B cell (primary cell): ENCODE results near the gene NANOGP8. TPM values are rescaled to one million over a fixed set of nuclear protein-coding genes. Genes with fewer than 3 reads are reported as not detected.

ENCODE experiments used
- ATAC-seq: fragments of 200-7000 bp; cut with Tn5 transposase; one replicate; pipeline ENCODE4 v1.10.0; 2021; ENCODE audit warnings: low read depth, mild to moderate bottlenecking, moderate number of reproducible peaks, moderate library complexity
- CTCF ChIA-PET: fragments of 350-600 bp; sonication (Branson Sonifier 250); formaldehyde crosslinking; loops from one replicate; lab custom pipeline; 2021; ENCODE audit warnings: antibody characterized with exemption, inconsistent platforms; lab: Charles Lee
- POLR2A ChIA-PET: fragments of 350-600 bp; sonication (Branson Sonifier 250); formaldehyde crosslinking; loops from one replicate; lab custom pipeline; 2021; ENCODE audit warnings: antibody characterized with exemption; lab: Charles Lee
- DNase-seq: peaks from one replicate; pipeline ENCODE4 v3.0.0; 2013
- H2AFZ ChIP-seq: 2 replicates; pipeline ENCODE4 v1.6.1; 2012; ENCODE audit warnings: mild to moderate bottlenecking, low read depth, low read length; ENCODE audit not compliant: insufficient read depth, poor library complexity, severe bottlenecking
- H3K27ac ChIP-seq, 2 donors: 1 replicate in 1 of 2; 2 replicates in 1 of 2; pipeline ENCODE4 v1.5.1; 2012 to 2013; ENCODE audit warnings: low read length in 2 of 2, mild to moderate bottlenecking in 2 of 2, moderate library complexity in 1 of 2
- H3K27me3 ChIP-seq, 4 experiments: fragments of 200-600 bp in 1 of 4; sonication (generic) in 1 of 4; replicated peaks in 1 of 4; 1 replicate in 2 of 4; 2 replicates in 2 of 4; pipeline versions ENCODE4 v1.6.1 to v1.7.0; 2013 to 2016; ENCODE audit warnings: low read length in 3 of 4, mild to moderate bottlenecking in 2 of 4, mixed read lengths in 1 of 4, moderate library complexity in 1 of 4; ENCODE audit not compliant: insufficient read depth in 4 of 4, control insufficient read depth in 3 of 4; ENCODE audit errors: control extremely low read depth in 1 of 4
- H3K36me3 ChIP-seq, 2 experiments: replicated peaks in 1 of 2; 1 replicate in 1 of 2; 2 replicates in 1 of 2; pipeline versions ENCODE4 v1.6.1 to v1.7.1; 2013; ENCODE audit warnings: low read length in 1 of 2; ENCODE audit not compliant: insufficient read depth in 2 of 2, control insufficient read depth in 1 of 2; ENCODE audit errors: control extremely low read depth in 1 of 2, extremely low read depth in 1 of 2
- H3K4me1 ChIP-seq, 2 donors: fragments of 200-600 bp in 1 of 2; sonication (generic) in 1 of 2; 1 replicate in 1 of 2; 2 replicates in 1 of 2; pipeline versions ENCODE4 v1.5.1 to v1.6.1; 2013 to 2017; ENCODE audit warnings: low read length in 2 of 2; ENCODE audit not compliant: control insufficient read depth in 2 of 2, insufficient read depth in 2 of 2
- H3K4me2 ChIP-seq: replicated peaks from 2 replicates; pipeline ENCODE3; 2012; ENCODE audit warnings: mild to moderate bottlenecking, low read depth, low read length; ENCODE audit not compliant: poor library complexity, severe bottlenecking
- H3K4me3 ChIP-seq, 5 experiments: fragments of 200-600 bp in 1 of 5; sonication (generic) in 1 of 5; 1 replicate in 3 of 5; 2 replicates in 2 of 5; pipeline versions ENCODE4 v1.5.1 to v1.7.0; 2011 to 2016; ENCODE audit warnings: low read length in 4 of 5, mild to moderate bottlenecking in 4 of 5, low read depth in 2 of 5, control low read depth in 1 of 5, moderate library complexity in 1 of 5; ENCODE audit not compliant: insufficient read depth in 1 of 5; ENCODE audit errors: control extremely low read depth in 1 of 5, extremely low read depth in 1 of 5
- H3K79me2 ChIP-seq: fragments of 200-600 bp; sonication (generic); one replicate; pipeline ENCODE4 v1.6.0; 2016; ENCODE audit warnings: low read length; ENCODE audit not compliant: control insufficient read depth, insufficient read depth
- H3K9ac ChIP-seq: fragments of 200-600 bp; sonication (generic); 2 replicates; pipeline ENCODE4 v1.6.1; 2017; ENCODE audit warnings: mild to moderate bottlenecking, low read length, moderate library complexity
- H3K9me3 ChIP-seq, 3 donors: one replicate each; pipeline versions ENCODE4 v1.6.1 to v1.7.1; 2013; ENCODE audit warnings: low read length in 2 of 3; ENCODE audit not compliant: control insufficient read depth in 2 of 3, insufficient read depth in 1 of 3; ENCODE audit errors: control extremely low read depth in 1 of 3
- H4K20me1 ChIP-seq: 2 replicates; pipeline ENCODE4 v1.6.0; 2012; ENCODE audit warnings: mild to moderate bottlenecking, low read length; ENCODE audit not compliant: insufficient read depth, control insufficient read depth, poor library complexity, severe bottlenecking
- H3K27ac Mint-ChIP-seq: one replicate; pipeline ENCODE4 v1.8.0; 2021; ENCODE audit warnings: mixed read lengths
- H3K27me3 Mint-ChIP-seq: one replicate; pipeline ENCODE4 v1.8.0; 2021; ENCODE audit warnings: mixed read lengths
- H3K4me1 Mint-ChIP-seq: one replicate; pipeline ENCODE4 v1.8.0; 2021; ENCODE audit warnings: mixed read lengths
- H3K4me3 Mint-ChIP-seq: one replicate; pipeline ENCODE4 v1.8.0; 2021; ENCODE audit warnings: mixed read lengths
- H3K9me3 Mint-ChIP-seq: one replicate; pipeline ENCODE4 v1.8.0; 2022; ENCODE audit warnings: mixed read lengths; ENCODE audit not compliant: insufficient read depth
- CTCF ChIP-seq: fragments of 200-600 bp; IDR thresholded peaks from one replicate; pipeline ENCODE4 v1.8.0; 2022; ENCODE audit warnings: antibody characterized with exemption, mild to moderate bottlenecking
- EZH2 ChIP-seq: IDR thresholded peaks from 2 replicates; pipeline ENCODE4 v1.6.1; 2012; ENCODE audit warnings: borderline replicate concordance, low read depth, mild to moderate bottlenecking, moderate library complexity, low read length; ENCODE audit not compliant: insufficient read depth, poor library complexity, severe bottlenecking
- WGBS: methylation state at CpG from one replicate; pipeline ENCODE4 v1.1.5; 2013; ENCODE audit warnings: missing lambda C conversion rate; ENCODE audit not compliant: insufficient coverage; 5-methylcytosine and 5-hydroxymethylcytosine counted together
- intact Hi-C: fragments of 100-400 bp; cut with micrococcal nuclease; formaldehyde crosslinking; loops from one replicate; pipeline ENCODE4 v1.10.0; 2022
- polyA plus RNA-seq: library from polyadenylated mRNA; depleted of rRNA; stranded (reverse); fragments of >200 nt; gene quantifications from 2 replicates; pipeline ENCODE4 v1.2.3, GENCODE V29; 2012
- total RNA-seq, 2 donors: library from RNA; stranded (reverse); fragments of 120-200 nt in 1 of 2; gene quantifications; 1 replicate in 1 of 2; 2 replicates in 1 of 2; pipeline versions ENCODE4 v1.2.3 to v1.2.4, GENCODE V29; 2013 to 2022

NANOGP8 gene
- total and polyA plus RNA-seq, 2 donors (not counting 1 experiment from before 2014, with no cell fraction given) = 0.18 TPM; not detected in 1

- no peaks in the 10 kb centered on the region for H3K9me3 Mint-ChIP-seq
- no peaks in the 10 kb centered on the region for H3K4me1 ChIP-seq
- no peak overlapping the region for H3K4me2 ChIP-seq
- no peak for DNase-seq
- no peaks in the 10 kb centered on the region for H4K20me1 ChIP-seq
- H3K9ac ChIP-seq = no peak overlapping the region
- no peak for ATAC-seq
- H3K27me3 ChIP-seq = no peaks in the 10 kb centered on the region
- ChIA-PET POLR2A (no interaction called here), CTCF (no interaction called here)
- H3K27ac ChIP-seq = no peak overlapping the region
- H3K9me3 ChIP-seq = no peaks in the 10 kb centered on the region
- no peaks in the 10 kb centered on the region for H3K79me2 ChIP-seq
- intact Hi-C loops = no loop called here
- H3K36me3 ChIP-seq = no peaks in the 10 kb centered on the region
- no peak overlapping the region for H3K4me3 ChIP-seq
- H3K4me1 Mint-ChIP-seq = no peaks in the 10 kb centered on the region
- H2AFZ ChIP-seq = no peak overlapping the region
- H3K27ac Mint-ChIP-seq = no peak overlapping the region
- peaks cover 4% of the 10 kb centered on the region for H3K27me3 Mint-ChIP-seq
- no peak overlapping the region for H3K4me3 Mint-ChIP-seq
- no peak for TF ChIP-seq EZH2
- no peak for TF ChIP-seq CTCF
Observed at GRCh38 chr15:35108453-35108852, 23.4 kb upstream of the NANOGP8 start.

- Histone ChIP-seq H3K4me2 (no peak overlapping the region), H3K27me3 (no peaks in the 10 kb centered on the region), H3K79me2 (no peaks in the 10 kb centered on the region), H4K20me1 (no peaks in the 10 kb centered on the region), H3K4me1 (no peaks in the 10 kb centered on the region), H3K4me3 (no peak overlapping the region), H2AFZ (no peak overlapping the region), H3K9ac (no peak overlapping the region), H3K36me3 (no peaks in the 10 kb centered on the region), H3K27ac (no peak overlapping the region), H3K9me3 (no peaks in the 10 kb centered on the region)
- Mint-ChIP-seq H3K9me3 (no peaks in the 10 kb centered on the region), H3K4me1 (no peaks in the 10 kb centered on the region), H3K4me3 (no peak overlapping the region), H3K27ac (no peak overlapping the region), H3K27me3 (peaks cover 4% of the 10 kb centered on the region)
- POLR2A ChIA-PET = no interaction called here
- no peak for ATAC-seq
- intact Hi-C loops = no loop called here
- CTCF ChIA-PET = no interaction called here
- no peak for DNase-seq
- WGBS = 88% methylated on average over 3 of the region's 5 CpGs
- TF ChIP-seq EZH2 (no peak), CTCF (no peak)
Observed at GRCh38 chr15:35107561-35107960, 22.5 kb upstream of the NANOGP8 start.
